Activated CD4-positive, CD25-positive, alpha-beta regulatory T cell treated with anti-CD3 and anti-CD28 coated beads, Interleukin-2, amount 50 U/mL, for 72 hours (primary cell): ENCODE results near the gene ZNF76.

ENCODE experiments used
- DNase-seq: peaks from one replicate; pipeline ENCODE4 v3.0.0; 2021

Gene ZNF76

GRCh38 chr6:35259194-35259947 is at the start of gene ZNF76:
ZNF76 (plus strand) TSS chr6:35259735; CDS start chr6:35281152, 21,417 bp downstream.
- DNase-seq = peak; percentile 90

GRCh38 chr6:35213298-35213791 is 46.2 kb upstream of the ZNF76 start:
- no peak for DNase-seq

- peak; percentile 31 for DNase-seq
Observed at GRCh38 chr6:35213824-35214756, 45.4 kb upstream of the ZNF76 start, which contains the start of gene SCUBE3. SCUBE3 (plus strand) TSS chr6:35213956; CDS start chr6:35214419, 463 bp downstream.

- no peak for DNase-seq
Observed at GRCh38 chr6:35214869-35215664, 44.5 kb upstream of the ZNF76 start.

- no peak for DNase-seq
Observed at GRCh38 chr6:35215665-35216411, 43.7 kb upstream of the ZNF76 start.

- DNase-seq = no peak
Observed at GRCh38 chr6:35216412-35216732, 43.2 kb upstream of the ZNF76 start.

- DNase-seq = no peak
Observed at GRCh38 chr6:35216851-35217811, 42.4 kb upstream of the ZNF76 start.

- no peak for DNase-seq
Observed at GRCh38 chr6:35218021-35218420, 41.5 kb upstream of the ZNF76 start.

GRCh38 chr6:35218456-35218855 is 41.1 kb upstream of the ZNF76 start:
- DNase-seq = no peak

GRCh38 chr6:35219683-35220326 is 39.7 kb upstream of the ZNF76 start:
- DNase-seq = no peak

GRCh38 chr6:35220711-35221110 is 38.8 kb upstream of the ZNF76 start:
- DNase-seq = no peak

GRCh38 chr6:35223396-35223795 is 36.1 kb upstream of the ZNF76 start:
- DNase-seq = no peak

- no peak for DNase-seq
Observed at GRCh38 chr6:35224720-35225119, 34.8 kb upstream of the ZNF76 start.

GRCh38 chr6:35228481-35228880 is 31.1 kb upstream of the ZNF76 start:
- DNase-seq = no peak

GRCh38 chr6:35229304-35229703 is 30.2 kb upstream of the ZNF76 start:
- DNase-seq = no peak

GRCh38 chr6:35230498-35230897 is 29.0 kb upstream of the ZNF76 start:
- no peak for DNase-seq

- no peak for DNase-seq
Observed at GRCh38 chr6:35230950-35231349, 28.6 kb upstream of the ZNF76 start.

GRCh38 chr6:35231563-35231962 is 28.0 kb upstream of the ZNF76 start:
- no peak for DNase-seq

- DNase-seq = no peak
Observed at GRCh38 chr6:35234901-35235300, 24.6 kb upstream of the ZNF76 start.

- no peak for DNase-seq
Observed at GRCh38 chr6:35236223-35236622, 23.3 kb upstream of the ZNF76 start.
